GM12872 (cell line): ENCODE measurements around the gene BTNL9.

Source experiments
- CTCF ChIP-seq: IDR thresholded peaks from 3 replicates; pipeline ENCODE4 v1.5.1; 2011; ENCODE audit warnings: low read depth, mild to moderate bottlenecking, low read length, moderate library complexity; ENCODE audit not compliant: insufficient read depth

The BTNL9 gene

GRCh38 chr5:181045316-181045715 lies 5.2 kb downstream of the BTNL9 start:
- no peak for TF ChIP-seq CTCF

GRCh38 chr5:181047288-181047687 lies 7.2 kb downstream of the BTNL9 start:
- TF ChIP-seq CTCF, result no peak

- TF ChIP-seq CTCF, result no peak
These were observed 7.9 kb downstream of the BTNL9 start for GRCh38 chr5:181047921-181048320.

- TF ChIP-seq CTCF, result no peak
These were observed 9.9 kb downstream of the BTNL9 start for GRCh38 chr5:181050016-181050415.

GRCh38 chr5:181051841-181052671 lies 12.0 kb downstream of the BTNL9 start:
- no peak for TF ChIP-seq CTCF

- no peak for TF ChIP-seq CTCF
These were observed 12.8 kb downstream of the BTNL9 start for GRCh38 chr5:181052672-181053487.

- no peak for TF ChIP-seq CTCF
These were observed 13.5 kb downstream of the BTNL9 start for GRCh38 chr5:181053488-181054121.
